ENCODE data around the gene MAST1.
A peak's percentile ranks its signal among the peaks of the same experiment; 100 is the strongest.
"Not testable (repeated sequence)": the region's sequence is repeated elsewhere in the genome, so short reads cannot be mapped to it uniquely, and the experiment has no call there.

MAST1 gene

DNA sequence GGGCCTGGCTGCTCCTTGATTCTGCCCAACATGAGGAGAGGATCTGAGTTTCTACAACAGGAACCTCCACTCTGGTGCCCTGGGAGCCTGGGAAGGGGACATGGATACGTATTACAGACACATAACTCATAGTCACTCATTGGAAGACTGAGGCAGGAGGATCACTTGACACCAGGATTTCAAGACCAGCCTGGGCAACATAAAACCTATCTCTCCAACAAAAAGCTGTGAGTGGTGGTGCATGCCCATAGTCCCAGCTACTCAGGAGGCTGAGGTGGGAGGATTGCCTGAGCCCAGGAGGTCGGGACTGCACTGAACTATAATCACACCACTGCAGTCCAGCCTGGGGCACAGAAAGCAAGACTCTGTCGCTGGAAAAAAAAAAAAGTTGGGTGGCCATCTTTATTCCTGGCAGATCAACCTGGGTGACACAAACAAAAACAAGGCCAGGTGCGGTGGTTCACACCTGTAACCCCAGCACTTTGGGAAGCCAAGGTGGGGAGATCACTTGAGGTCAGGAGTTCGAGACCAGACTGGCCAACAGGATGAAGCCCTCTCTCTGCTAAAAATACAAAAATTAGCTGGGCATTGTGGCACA, 49.8 kb downstream of the MAST1 start:
- Mint-ChIP-seq H3K4me3 (no peak overlapping the region), H3K4me1 (peaks cover 34% of the 10 kb centered on the region), H3K27me3 (no peaks in the 10 kb centered on the region), H3K27ac (ENCODE audit: low read depth) (no peak overlapping the region), H3K36me3 (ENCODE audit: insufficient read depth) (peaks cover 17% of the 10 kb centered on the region), H3K9me3 (no peaks in the 10 kb centered on the region)
- DNase-seq (ENCODE audit: low spot score in 2 of 2) (no peak), ATAC-seq (replicated peaks; ENCODE audit: extremely low read depth, poor library complexity, severe bottlenecking) (no peak)

- H3K4me1 Mint-ChIP-seq = peaks cover 40% of the 10 kb centered on the region
- H3K36me3 Mint-ChIP-seq (ENCODE audit: insufficient read depth) = peaks cover 15% of the 10 kb centered on the region
- H3K4me3 Mint-ChIP-seq = peak overlapping the region; percentile 99
- not testable (repeated sequence) for ATAC-seq (replicated peaks; ENCODE audit: extremely low read depth, poor library complexity, severe bottlenecking); H3K9me3 Mint-ChIP-seq; H3K27me3 Mint-ChIP-seq; DNase-seq (ENCODE audit: low spot score in 2 of 2)
- peak overlapping the region; percentile 95 for H3K27ac Mint-ChIP-seq (ENCODE audit: low read depth)
Observed at GRCh38 chr19:12890299-12890786, 52.0 kb downstream of the MAST1 start.

DNA sequence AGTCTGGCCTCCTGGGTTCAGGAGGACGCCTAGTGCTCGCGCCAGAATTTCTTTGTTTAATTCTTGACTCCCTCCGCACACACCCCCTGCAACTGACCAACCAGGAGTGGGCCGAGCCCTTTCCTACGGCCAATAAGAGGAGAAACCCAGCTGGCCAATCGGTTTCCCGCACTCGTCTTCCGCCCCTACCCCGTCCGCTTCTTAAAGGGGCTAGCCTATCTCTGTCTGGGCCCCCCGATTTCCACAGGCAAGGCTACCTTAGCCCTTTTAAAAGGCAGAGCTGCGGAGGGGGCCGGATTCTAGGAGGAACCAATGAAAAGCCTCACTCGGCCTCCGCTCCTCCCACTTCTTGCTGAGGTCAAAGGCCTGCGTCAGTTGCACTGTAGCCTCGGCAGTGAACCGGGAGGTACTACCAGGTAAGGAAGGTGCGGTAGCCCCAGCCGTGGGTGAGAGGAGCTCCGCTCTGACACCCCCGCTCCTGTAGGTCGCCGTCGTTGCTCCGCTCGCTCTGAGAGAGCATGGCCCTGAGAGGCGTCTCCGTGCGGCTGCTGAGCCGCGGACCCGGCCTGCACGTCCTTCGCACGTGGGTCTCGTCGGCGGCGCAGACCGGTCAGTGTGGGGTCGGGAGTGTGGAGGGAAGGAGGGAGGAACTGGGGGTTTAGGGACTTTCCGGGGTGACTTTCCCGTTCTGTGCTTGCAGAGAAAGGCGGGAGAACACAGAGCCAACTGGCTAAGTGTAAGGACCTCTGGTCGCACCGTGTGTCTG, 52.7 kb downstream of the MAST1 start, which contains the start of gene GCDH:
TSS of gene GCDH (plus strand) at position 374 of the 766 bp plus-strand sequence. CDS start at position 519, 145 bp downstream.
- ATAC-seq (replicated peaks; ENCODE audit: extremely low read depth, poor library complexity, severe bottlenecking) (peak; percentile 95), DNase-seq (ENCODE audit: low spot score in 2 of 2) (peak; percentile 87 to 96)
- H3K36me3 Mint-ChIP-seq (ENCODE audit: insufficient read depth) = peaks cover 15% of the 10 kb centered on the region
- H3K27ac Mint-ChIP-seq (ENCODE audit: low read depth) = peak within 1 kb of the TSS; percentile 95
- H3K9me3 Mint-ChIP-seq = no peaks in the 10 kb centered on the region
- peak within 1 kb of the TSS; percentile 99 for H3K4me3 Mint-ChIP-seq
- no peaks in the 10 kb centered on the region for H3K27me3 Mint-ChIP-seq
- H3K4me1 Mint-ChIP-seq = peaks cover 39% of the 10 kb centered on the region

DNA sequence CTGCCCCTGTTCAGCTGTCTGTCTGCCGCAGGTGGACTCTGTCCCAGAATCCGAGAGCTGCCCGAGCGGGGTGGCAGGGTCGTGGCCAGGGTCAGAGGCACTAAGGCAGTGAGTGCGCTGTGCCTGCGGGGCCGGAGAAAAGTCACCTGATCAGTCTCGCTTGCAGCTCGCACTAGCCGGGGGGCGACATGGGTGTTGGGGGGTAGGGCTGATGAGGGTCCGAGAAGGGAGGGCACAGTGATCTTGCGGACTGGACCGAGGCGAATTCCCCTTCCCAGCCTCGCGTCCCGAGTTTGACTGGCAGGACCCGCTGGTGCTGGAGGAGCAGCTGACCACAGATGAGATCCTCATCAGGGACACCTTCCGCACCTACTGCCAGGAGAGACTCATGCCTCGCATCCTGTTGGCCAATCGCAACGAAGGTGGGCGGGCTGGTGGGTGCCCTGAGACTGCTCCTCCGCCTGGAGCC, 53.3 kb downstream of the MAST1 start:
- ATAC-seq (replicated peaks; ENCODE audit: extremely low read depth, poor library complexity, severe bottlenecking) (no peak), DNase-seq (ENCODE audit: low spot score in 2 of 2) (no peak)
- H3K4me1 Mint-ChIP-seq = peaks cover 36% of the 10 kb centered on the region
- H3K4me3 Mint-ChIP-seq = peak overlapping the region; percentile 99
- H3K36me3 Mint-ChIP-seq (ENCODE audit: insufficient read depth) = peaks cover 16% of the 10 kb centered on the region
- no peaks in the 10 kb centered on the region for H3K27me3 Mint-ChIP-seq
- H3K27ac Mint-ChIP-seq (ENCODE audit: low read depth) = peak overlapping the region; percentile 95
- no peaks in the 10 kb centered on the region for H3K9me3 Mint-ChIP-seq

DNA sequence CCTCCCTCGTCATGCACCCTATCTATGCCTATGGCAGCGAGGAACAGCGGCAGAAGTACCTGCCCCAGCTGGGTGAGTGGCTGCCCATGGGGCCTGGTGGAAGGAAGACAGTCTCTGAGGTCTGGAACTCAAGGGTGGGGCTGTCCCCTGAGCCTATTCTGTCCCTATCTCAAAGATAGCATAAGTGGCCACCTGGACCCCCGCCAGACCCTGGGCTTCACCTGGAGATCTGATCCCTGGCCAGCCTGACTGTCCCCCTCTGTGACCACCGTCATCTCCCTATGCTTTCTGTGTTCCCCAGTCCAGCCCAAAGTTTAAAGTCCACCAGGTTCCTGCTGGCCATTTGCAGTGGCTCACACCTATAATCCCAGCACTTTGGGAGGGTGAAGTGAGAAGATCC, 55.3 kb downstream of the MAST1 start:
- no peak for ATAC-seq (replicated peaks; ENCODE audit: extremely low read depth, poor library complexity, severe bottlenecking)
- DNase-seq (ENCODE audit: low spot score in 2 of 2) = no peak
- no peaks in the 10 kb centered on the region for H3K27me3 Mint-ChIP-seq
- peaks cover 22% of the 10 kb centered on the region for H3K36me3 Mint-ChIP-seq (ENCODE audit: insufficient read depth)
- no peaks in the 10 kb centered on the region for H3K9me3 Mint-ChIP-seq
- H3K4me3 Mint-ChIP-seq = peak overlapping the region; percentile 35
- H3K27ac Mint-ChIP-seq (ENCODE audit: low read depth) = no peak overlapping the region
- H3K4me1 Mint-ChIP-seq = peaks cover 35% of the 10 kb centered on the region

DNA sequence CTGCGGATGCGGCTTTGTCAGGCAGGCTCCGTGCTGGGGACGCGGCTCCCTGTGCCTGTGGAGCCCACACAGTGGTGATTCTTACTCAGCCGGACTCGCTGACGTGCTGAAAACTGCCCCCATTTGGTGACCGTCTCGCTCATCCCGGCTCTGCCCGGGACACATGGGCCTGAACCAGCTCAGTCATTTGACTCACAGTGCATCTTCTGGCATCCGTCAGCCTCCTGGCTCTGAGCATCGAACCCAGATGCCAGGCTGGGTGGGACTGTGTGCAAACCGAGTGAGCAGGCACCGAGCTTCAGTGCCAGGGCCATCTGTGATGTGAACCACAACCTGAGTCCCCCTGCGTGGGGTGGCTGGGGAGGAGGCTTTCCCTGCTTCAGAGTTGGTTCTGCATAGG, 58.1 kb downstream of the MAST1 start:
- H3K9me3 Mint-ChIP-seq = no peaks in the 10 kb centered on the region
- no peak overlapping the region for H3K27ac Mint-ChIP-seq (ENCODE audit: low read depth)
- no peak overlapping the region for H3K4me3 Mint-ChIP-seq
- ATAC-seq (replicated peaks; ENCODE audit: extremely low read depth, poor library complexity, severe bottlenecking) (no peak), DNase-seq (ENCODE audit: low spot score in 2 of 2) (no peak)
- H3K36me3 Mint-ChIP-seq (ENCODE audit: insufficient read depth) = peaks cover 19% of the 10 kb centered on the region
- peaks cover 22% of the 10 kb centered on the region for H3K4me1 Mint-ChIP-seq
- H3K27me3 Mint-ChIP-seq = no peaks in the 10 kb centered on the region

GRCh38 chr19:12899891-12900518, 61.7 kb downstream of the MAST1 start:
- H3K27ac Mint-ChIP-seq (ENCODE audit: low read depth) = peak overlapping the region; percentile 51
- peaks cover 16% of the 10 kb centered on the region for H3K36me3 Mint-ChIP-seq (ENCODE audit: insufficient read depth)
- ATAC-seq (replicated peaks; ENCODE audit: extremely low read depth, poor library complexity, severe bottlenecking) (peak; percentile 83), DNase-seq (ENCODE audit: low spot score in 2 of 2) (no peak)
- H3K4me3 Mint-ChIP-seq = no peak overlapping the region
- no peaks in the 10 kb centered on the region for H3K27me3 Mint-ChIP-seq
- no peaks in the 10 kb centered on the region for H3K4me1 Mint-ChIP-seq
- H3K9me3 Mint-ChIP-seq = no peaks in the 10 kb centered on the region

- Mint-ChIP-seq H3K4me1 (no peaks in the 10 kb centered on the region), H3K27me3 (no peaks in the 10 kb centered on the region), H3K27ac (ENCODE audit: low read depth) (no peak overlapping the region), H3K9me3 (no peaks in the 10 kb centered on the region), H3K4me3 (no peak overlapping the region), H3K36me3 (ENCODE audit: insufficient read depth) (peaks cover 2% of the 10 kb centered on the region)
- no peak for DNase-seq (ENCODE audit: low spot score in 2 of 2)
- ATAC-seq (replicated peaks; ENCODE audit: extremely low read depth, poor library complexity, severe bottlenecking) = no peak
Observed at GRCh38 chr19:12907166-12907565, 68.9 kb downstream of the MAST1 start.

- no peak for ATAC-seq (replicated peaks; ENCODE audit: extremely low read depth, poor library complexity, severe bottlenecking)
- H3K36me3 Mint-ChIP-seq (ENCODE audit: insufficient read depth) = peaks cover 1% of the 10 kb centered on the region
- no peak overlapping the region for H3K4me3 Mint-ChIP-seq
- H3K27me3 Mint-ChIP-seq = no peaks in the 10 kb centered on the region
- DNase-seq (ENCODE audit: low spot score in 2 of 2) = no peak
- H3K4me1 Mint-ChIP-seq = peaks cover 10% of the 10 kb centered on the region
- no peaks in the 10 kb centered on the region for H3K9me3 Mint-ChIP-seq
- no peak overlapping the region for H3K27ac Mint-ChIP-seq (ENCODE audit: low read depth)
Observed at GRCh38 chr19:12912571-12912970, 74.3 kb downstream of the MAST1 start.

DNA sequence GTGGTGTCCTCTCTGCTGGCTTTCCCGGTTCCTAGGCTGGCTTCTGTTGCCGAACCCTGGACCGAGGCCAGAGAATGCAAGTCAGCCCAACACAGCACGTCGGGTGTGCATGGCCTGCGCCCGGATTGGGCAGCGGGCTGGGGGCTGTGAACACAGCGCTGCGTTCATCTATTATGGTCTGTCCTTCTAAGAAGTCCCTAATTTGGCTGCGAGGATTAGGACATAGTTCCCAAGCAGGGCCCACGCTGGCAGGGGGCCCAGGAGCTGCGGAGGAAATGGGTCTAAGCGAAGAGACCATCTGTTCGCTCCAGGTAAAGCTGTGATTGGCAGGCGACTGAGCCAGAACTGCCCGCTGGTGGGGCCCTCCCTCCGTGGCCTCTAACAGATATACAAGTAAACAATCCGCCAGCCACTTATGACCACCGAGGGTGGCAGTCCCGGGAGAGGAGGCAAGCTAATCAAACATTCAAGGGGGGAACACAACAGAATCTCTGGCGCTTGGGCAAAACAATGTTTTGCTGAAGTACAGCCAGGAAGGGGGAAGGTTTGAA, 74.8 kb downstream of the MAST1 start:
- DNase-seq (ENCODE audit: low spot score in 2 of 2) (no peak), ATAC-seq (replicated peaks; ENCODE audit: extremely low read depth, poor library complexity, severe bottlenecking) (no peak)
- peaks cover 10% of the 10 kb centered on the region for H3K4me1 Mint-ChIP-seq
- no peaks in the 10 kb centered on the region for H3K27me3 Mint-ChIP-seq
- H3K4me3 Mint-ChIP-seq = no peak overlapping the region
- H3K9me3 Mint-ChIP-seq = no peaks in the 10 kb centered on the region
- H3K27ac Mint-ChIP-seq (ENCODE audit: low read depth) = no peak overlapping the region
- H3K36me3 Mint-ChIP-seq (ENCODE audit: insufficient read depth) = peaks cover 1% of the 10 kb centered on the region

- ATAC-seq (replicated peaks; ENCODE audit: extremely low read depth, poor library complexity, severe bottlenecking) (peak; percentile 86), DNase-seq (ENCODE audit: low spot score in 2 of 2) (peak in 1 of 2 donors; percentile 28)
- peaks cover 8% of the 10 kb centered on the region for H3K36me3 Mint-ChIP-seq (ENCODE audit: insufficient read depth)
- no peaks in the 10 kb centered on the region for H3K27me3 Mint-ChIP-seq
- H3K4me1 Mint-ChIP-seq = peaks cover 17% of the 10 kb centered on the region
- H3K27ac Mint-ChIP-seq (ENCODE audit: low read depth) = peak overlapping the region; percentile 80
- no peaks in the 10 kb centered on the region for H3K9me3 Mint-ChIP-seq
- peak overlapping the region; percentile 63 for H3K4me3 Mint-ChIP-seq
Observed at GRCh38 chr19:12913851-12914690, 75.8 kb downstream of the MAST1 start.

DNA sequence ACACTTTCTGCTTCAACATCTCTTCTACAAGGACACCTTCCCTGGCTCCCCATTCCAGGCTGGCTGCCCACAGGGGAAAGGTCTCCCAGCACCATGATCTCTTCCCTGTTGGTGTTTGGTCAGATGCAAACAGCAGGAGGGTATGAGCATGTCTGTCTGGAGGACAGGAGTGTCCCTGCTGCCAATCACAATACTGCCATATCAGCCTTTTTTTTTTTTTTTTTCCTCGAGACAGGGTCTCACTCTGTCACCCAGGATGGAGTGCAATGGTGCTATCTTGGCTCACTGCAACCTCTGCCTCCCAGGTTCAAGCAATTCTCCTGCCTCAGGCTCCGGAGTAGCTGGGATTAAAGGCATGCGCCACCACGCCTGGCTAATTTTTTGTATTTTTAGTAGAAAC, 77.5 kb downstream of the MAST1 start:
- DNase-seq (ENCODE audit: low spot score in 2 of 2); H3K27me3 Mint-ChIP-seq; H3K9me3 Mint-ChIP-seq; ATAC-seq (replicated peaks; ENCODE audit: extremely low read depth, poor library complexity, severe bottlenecking); H3K4me3 Mint-ChIP-seq; H3K27ac Mint-ChIP-seq (ENCODE audit: low read depth): not testable (repeated sequence)
- Mint-ChIP-seq H3K36me3 (ENCODE audit: insufficient read depth) (peaks cover 16% of the 10 kb centered on the region), H3K4me1 (peaks cover 26% of the 10 kb centered on the region)

All from central memory CD8-positive, alpha-beta T cell (primary cell).